ENCODE results near the gene YARS1.

The YARS1 gene

DNA sequence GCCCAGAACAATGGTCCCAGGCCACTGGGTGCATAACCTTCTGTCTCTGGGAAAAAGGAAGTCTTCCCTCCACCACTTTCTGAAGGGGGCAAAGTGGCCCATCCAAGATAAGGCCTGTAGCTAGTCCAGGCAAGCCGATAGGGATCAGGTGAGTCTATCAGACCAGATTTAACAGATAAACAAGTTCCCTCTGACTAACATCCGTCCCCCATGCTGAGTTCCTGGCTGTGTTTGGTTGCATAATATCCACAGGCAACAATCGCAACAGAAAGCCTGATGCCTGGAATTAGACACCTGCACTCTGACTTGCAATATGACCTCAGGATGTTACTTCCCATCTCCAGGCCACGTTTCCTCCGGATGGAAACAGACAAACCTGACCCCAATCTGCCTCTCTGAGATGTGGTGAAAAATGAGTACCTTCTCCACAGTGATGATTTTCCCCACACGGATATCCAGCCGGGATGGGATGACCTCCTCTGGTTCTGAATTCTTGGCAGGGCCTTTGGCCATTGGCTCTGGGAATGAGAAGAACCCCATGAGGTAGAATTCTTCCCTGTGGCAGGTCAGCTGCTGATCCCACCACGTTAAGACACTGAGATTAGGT lies 36.4 kb downstream of the YARS1 start:
- no peak for DNase-seq (ENCODE audit: low read depth in 2 of 2, low spot score in 1 of 2)

DNA sequence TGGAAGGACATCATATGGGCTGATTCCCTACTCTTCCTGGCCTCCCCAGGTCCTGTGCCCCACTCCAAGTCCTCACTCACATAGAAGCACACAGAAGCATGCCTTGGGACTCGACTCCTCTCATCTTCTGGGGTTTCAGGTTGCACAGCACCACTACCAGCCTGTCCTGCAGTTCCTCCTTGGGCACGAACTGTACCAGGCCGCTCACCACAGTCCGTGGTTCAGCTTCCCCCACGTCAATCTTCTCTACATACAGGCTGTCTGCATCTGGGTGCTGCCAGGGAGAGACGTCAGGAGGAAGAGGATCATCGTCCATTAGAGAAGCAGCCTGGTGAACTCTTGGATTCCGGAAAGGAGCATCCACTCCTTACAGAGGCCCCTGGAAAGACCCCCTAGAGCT lies 37.2 kb downstream of the YARS1 start:
- DNase-seq (ENCODE audit: low read depth in 2 of 2, low spot score in 1 of 2), result no peak

DNA sequence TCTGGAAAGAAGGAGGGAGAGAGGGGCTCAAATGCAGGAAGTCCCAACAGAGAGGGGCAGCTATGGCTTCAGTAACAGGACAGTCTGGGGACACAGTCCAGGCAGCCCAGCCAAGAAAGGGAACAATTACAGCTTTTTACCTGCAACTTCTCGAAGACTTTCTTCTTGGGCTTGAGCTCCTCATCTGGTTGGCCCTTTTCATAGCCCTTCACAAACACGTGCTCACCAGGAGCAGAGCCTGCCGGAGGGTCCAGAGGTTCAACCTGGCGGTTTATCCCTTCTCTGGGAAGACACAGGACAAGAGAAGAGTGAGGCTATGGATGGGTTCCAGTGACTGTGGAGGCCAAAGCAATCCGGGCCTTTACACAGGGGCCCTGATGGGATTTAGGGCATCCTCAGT lies 37.9 kb downstream of the YARS1 start:
- no peak for DNase-seq (ENCODE audit: low read depth in 2 of 2, low spot score in 1 of 2)

GRCh38 chr1:32775640-32776337 lies 41.4 kb downstream of the YARS1 start:
- no peak for DNase-seq (ENCODE audit: low read depth in 2 of 2, low spot score in 1 of 2)

DNA sequence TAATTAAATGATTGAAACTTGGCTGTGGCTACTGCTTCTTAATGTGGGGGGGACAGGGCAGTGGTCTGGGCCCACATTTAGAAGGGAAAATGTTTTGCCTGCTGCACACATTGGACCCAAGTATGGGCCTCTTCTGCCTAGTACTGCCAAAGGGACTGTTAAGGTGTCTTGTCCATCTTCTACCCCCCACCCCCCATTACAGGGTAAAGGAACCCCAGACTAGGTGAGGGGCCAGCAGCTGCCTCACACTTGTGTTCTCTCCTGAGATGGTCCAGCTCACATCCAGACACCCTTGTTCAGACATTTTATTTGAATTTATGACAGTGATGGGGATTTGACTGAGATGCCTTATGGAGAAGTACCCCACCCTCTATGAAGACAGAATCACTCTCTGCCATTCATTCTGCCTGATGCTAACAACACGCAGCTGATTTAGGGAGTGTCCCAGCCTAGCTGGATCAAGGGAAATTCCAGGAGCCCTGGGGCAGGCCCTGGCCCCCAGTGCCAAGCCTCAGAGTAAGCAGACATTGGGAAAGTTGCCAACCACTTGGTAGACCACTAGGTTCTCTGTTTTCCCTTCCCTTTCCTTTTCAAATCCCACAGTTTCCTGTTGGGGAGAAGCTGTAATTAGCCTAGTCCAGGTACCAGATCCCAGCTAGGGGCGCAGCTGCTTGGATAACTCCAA lies 42.1 kb downstream of the YARS1 start:
- no peak for DNase-seq (ENCODE audit: low read depth in 2 of 2, low spot score in 1 of 2)

DNA sequence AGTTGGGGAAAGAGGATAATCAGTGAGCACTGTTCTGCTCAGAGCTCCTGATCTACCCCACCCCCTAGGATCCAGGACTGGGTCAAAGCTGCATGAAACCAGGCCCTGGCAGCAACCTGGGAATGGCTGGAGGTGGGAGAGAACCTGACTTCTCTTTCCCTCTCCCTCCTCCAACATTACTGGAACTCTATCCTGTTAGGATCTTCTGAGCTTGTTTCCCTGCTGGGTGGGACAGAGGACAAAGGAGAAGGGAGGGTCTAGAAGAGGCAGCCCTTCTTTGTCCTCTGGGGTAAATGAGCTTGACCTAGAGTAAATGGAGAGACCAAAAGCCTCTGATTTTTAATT lies 42.7 kb downstream of the YARS1 start:
- no peak for DNase-seq (ENCODE audit: low read depth in 2 of 2, low spot score in 1 of 2)

DNA sequence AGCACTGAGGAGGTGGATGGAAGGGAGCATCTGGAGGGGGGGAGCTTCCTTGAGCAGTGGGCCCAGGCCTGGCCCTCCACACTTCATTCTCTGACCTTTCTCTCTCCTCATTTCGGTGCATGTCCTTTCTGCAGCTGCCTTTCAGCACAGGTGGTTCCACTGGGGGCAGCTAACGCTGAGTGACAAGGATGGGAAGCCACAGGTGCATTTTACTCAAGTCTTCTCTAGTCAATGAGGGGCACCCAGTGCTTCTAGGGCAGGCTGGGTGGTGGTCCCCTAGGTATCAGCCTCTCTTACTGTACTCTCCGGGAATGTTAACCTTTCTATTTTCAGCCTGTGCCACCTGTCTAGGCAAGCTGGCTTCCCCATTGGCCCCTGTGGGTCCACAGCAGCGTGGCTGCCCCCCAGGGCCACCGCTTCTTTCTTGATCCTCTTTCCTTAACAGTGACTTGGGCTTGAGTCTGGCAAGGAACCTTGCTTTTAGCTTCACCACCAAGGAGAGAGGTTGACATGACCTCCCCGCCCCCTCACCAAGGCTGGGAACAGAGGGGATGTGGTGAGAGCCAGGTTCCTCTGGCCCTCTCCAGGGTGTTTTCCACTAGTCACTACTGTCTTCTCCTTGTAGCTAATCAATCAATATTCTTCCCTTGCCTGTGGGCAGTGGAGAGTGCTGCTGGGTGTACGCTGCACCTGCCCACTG lies 43.2 kb downstream of the YARS1 start:
- no peak for DNase-seq (ENCODE audit: low read depth in 2 of 2, low spot score in 1 of 2)

DNA sequence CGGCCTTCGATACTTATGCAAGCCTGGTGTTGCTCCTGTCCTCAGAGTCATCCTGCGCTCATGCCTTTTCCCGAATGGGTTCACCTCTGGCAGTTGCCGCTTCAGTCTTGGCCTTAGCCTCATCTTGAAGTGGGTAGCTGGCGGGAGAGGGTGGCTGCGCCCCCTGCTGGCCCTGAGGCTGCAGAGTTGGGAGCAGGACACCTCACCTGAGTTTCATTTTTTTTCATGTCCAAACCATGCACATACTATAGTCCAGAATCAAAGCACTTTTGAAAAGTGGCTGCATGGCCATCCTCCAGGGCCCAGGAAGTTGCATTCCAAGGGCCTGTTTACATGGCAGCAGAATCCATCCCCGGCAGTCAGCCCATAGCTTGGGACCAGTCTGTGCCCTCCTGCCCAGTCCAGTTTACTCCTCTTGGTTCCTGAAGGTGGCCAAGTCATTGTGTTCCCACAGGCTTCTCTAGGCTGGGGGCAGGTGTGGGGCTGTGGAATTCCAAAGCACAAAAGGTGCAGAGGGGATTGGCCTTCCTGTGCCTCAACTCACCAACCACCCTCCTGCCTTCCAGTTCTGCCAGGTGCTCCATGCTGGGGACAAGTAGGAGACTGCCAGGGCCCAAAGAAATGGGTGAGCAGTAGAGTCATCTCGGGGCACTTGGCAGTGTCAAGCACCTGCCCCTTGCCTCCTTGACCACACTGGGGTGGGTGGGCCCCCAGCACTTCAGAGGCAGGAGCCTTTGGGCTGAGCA lies 44.0 kb downstream of the YARS1 start:
- peak; percentile 42 to 58 for DNase-seq (ENCODE audit: low read depth in 2 of 2, low spot score in 1 of 2)

DNA sequence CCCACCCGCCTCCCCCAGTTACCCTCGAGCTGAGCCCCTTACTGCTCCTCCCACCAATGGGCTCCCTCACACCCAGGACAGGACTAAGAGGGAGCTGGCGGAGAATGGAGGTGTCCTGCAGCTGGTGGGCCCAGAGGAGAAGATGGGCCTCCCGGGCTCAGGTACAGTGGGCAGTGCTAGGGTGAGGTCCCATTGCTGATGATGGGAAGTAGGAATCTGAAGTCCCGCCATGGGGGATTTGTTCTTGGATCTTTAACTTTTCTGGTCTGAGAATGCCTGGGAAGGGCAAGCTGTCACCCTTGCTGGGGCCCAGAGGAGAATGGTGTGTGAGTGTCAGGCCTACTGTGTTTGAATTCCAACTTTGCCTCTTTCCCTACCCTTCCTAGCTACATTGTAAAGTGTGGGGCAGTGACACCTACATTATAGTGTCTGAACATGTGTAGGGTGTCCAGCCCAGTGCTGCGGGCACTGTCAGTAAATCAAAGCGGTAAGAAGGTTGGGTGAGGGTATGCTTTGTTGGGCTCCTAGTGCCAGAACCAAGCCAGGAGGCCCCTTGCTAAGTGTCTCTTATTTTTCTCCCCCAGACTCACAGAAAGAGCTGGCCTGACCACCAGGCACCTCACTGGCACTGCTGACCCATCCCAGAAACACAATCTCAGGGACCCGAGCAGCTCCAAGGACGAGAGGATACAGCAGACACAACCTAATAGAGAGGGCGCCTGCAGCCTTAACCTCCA lies 44.7 kb downstream of the YARS1 start:
- no peak for DNase-seq (ENCODE audit: low read depth in 2 of 2, low spot score in 1 of 2)

DNA sequence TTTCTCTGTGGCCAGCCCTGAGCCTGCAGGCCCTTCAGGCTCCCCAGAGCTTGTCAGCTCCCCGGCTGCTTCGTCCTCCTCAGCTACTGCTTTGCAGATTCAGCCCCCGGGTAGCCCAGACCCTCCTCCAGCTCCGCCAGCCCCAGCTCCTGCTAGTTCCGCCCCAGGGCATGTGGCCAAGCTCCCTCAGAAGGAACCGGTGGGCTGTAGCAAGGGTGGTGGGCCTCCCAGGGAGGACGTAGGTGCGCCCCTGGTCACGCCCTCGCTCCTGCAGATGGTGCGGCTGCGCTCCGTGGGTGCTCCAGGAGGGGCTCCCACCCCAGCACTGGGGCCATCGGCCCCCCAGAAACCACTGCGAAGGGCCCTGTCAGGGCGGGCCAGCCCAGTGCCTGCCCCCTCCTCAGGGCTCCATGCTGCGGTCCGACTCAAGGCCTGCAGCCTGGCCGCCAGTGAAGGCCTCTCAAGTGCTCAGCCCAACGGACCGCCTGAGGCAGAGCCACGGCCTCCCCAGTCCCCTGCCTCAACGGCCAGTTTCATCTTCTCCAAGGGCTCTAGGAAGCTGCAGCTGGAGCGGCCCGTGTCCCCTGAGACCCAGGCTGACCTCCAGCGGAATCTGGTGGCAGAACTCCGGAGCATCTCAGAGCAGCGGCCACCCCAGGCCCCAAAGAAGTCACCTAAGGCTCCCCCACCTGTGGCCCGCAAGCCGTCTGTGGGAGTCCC lies 45.4 kb downstream of the YARS1 start:
- no peak for DNase-seq (ENCODE audit: low read depth in 2 of 2, low spot score in 1 of 2)

GRCh38 chr1:32770741-32771548 lies 46.2 kb downstream of the YARS1 start:
- no peak for DNase-seq (ENCODE audit: low read depth in 2 of 2, low spot score in 1 of 2)

DNA sequence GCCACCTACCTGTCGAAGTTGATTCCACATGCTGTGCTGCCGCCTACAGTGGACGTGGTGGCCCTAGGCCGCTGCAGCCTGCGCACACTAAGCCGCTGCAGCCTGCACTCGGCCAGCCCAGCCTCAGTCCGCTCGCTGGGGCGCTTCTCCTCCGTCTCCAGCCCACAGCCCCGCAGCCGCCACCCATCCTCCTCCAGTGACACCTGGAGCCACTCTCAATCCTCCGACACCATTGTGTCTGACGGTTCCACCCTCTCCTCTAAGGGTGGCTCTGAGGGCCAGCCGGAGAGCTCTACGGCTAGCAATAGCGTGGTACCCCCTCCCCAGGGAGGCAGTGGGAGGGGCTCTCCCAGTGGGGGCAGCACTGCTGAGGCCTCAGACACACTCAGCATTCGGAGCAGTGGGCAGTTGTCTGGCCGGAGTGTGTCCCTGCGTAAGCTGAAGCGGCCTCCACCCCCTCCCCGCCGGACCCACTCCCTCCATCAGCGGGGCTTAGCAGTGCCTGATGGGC lies 46.9 kb downstream of the YARS1 start:
- DNase-seq (ENCODE audit: low read depth in 2 of 2, low spot score in 1 of 2), result no peak

DNA sequence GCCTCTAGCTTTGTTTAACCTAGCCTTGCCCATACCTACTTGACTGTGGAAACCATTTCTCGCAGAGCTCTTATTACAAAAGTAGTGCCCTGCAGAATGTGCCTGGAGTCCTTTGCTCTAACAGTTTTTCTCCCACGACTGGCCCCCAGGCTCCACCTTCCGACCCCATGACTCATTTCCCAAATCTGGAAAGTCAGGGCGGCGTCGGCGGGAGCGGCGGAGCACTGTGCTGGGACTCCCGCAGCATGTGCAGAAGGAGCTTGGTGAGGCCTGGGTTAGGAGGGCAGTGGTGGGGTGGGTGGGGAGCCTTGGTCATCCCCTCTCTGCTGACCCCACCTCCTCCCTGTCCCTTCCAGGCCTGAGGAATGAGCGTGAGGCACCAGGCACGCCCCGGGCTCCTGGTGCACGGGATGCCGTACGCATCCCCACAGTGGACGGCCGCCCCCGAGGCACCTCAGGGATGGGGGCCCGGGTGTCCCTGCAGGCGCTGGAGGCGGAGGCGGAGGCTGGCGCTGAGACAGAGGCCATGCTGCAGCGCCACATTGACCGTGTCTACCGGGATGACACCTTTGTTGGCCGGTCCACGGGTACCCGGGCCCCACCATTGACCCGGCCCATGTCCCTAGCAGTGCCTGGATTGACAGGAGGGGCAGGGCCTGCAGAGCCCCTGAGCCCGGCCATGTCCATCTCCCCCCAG lies 47.5 kb downstream of the YARS1 start:
- DNase-seq (ENCODE audit: low read depth in 2 of 2, low spot score in 1 of 2), result no peak

- no peak for DNase-seq (ENCODE audit: low read depth in 2 of 2, low spot score in 1 of 2)
Observed at GRCh38 chr1:32768110-32768850, 48.9 kb downstream of the YARS1 start.

- DNase-seq (ENCODE audit: low read depth in 2 of 2, low spot score in 1 of 2), result no peak
Observed at GRCh38 chr1:32767641-32768040, 49.5 kb downstream of the YARS1 start.

DNA sequence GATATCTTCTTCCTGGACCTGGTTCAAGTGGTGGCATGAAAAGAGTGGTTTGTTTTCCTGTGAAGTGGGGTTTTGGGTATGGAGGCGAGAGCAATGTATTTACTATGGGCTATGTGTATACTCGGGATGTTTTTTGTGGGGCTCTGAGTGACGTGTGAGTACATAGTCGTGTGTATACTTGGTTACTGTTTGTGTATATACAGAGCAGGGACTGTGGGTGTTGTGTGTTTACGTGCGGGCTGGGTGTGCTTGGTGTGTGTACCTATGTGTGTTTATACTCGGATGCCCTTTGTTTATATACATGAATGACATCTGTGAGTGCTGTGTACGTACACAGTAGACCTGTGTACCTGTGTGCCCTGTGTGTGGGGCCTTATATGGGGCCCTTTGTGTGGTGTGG lies 50.0 kb downstream of the YARS1 start:
- no peak for DNase-seq (ENCODE audit: low read depth in 2 of 2, low spot score in 1 of 2)

GRCh38 chr1:32766328-32766972 lies 50.7 kb downstream of the YARS1 start:
- no peak for DNase-seq (ENCODE audit: low read depth in 2 of 2, low spot score in 1 of 2)
